GM23338 (cell line): Measurements from ENCODE around the gene DIP2C. TPM values are rescaled to one million over a fixed set of nuclear protein-coding genes. Genes with fewer than 3 reads are reported as not detected.

Experiments
- ATAC-seq: fragments of 200-7000 bp; cut with Tn5 transposase; 3 replicates; pipeline ENCODE4 v1.9.1; 2020
- DNase-seq: peaks from one replicate; pipeline ENCODE4 v3.0.0-alpha.2; 2015; ENCODE audit warnings: low spot score
- H2AFZ ChIP-seq: fragments of 200-600 bp; sonication (generic); 2 replicates; pipeline ENCODE4 v1.8.0; 2016; ENCODE audit warnings: antibody characterized with exemption, mild to moderate bottlenecking, moderate library complexity
- H3F3A ChIP-seq: fragments of 200-600 bp; sonication (generic); replicated peaks from 2 replicates; pipeline ENCODE4 v1.8.0; 2017; ENCODE audit warnings: antibody characterized with exemption, mixed run types, low read depth
- H3K27ac ChIP-seq: fragments of 200-600 bp; sonication (generic); 2 replicates; pipeline ENCODE4 v1.6.1; 2016; ENCODE audit warnings: low read depth
- H3K27me3 ChIP-seq: fragments of 200-600 bp; sonication (generic); 2 replicates; pipeline ENCODE4 v1.8.0; 2016; ENCODE audit warnings: mild to moderate bottlenecking, mixed run types, moderate library complexity; ENCODE audit not compliant: insufficient read depth
- H3K36me3 ChIP-seq: fragments of 200-600 bp; sonication (generic); 2 replicates; pipeline ENCODE4 v1.8.0; 2016; ENCODE audit warnings: mild to moderate bottlenecking; ENCODE audit not compliant: insufficient read depth
- H3K4me1 ChIP-seq: fragments of 200-600 bp; sonication (generic); 2 replicates; pipeline ENCODE4 v1.8.0; 2016; ENCODE audit warnings: mild to moderate bottlenecking, moderate library complexity; ENCODE audit not compliant: insufficient read depth
- H3K4me2 ChIP-seq: fragments of 200-600 bp; sonication (generic); 2 replicates; pipeline ENCODE4 v1.7.1; 2017; ENCODE audit warnings: mixed run types
- H3K4me3 ChIP-seq: fragments of 200-600 bp; sonication (generic); 2 replicates; pipeline ENCODE4 v1.6.1; 2016; ENCODE audit warnings: mixed run types
- H3K79me2 ChIP-seq: fragments of 200-600 bp; sonication (generic); replicated peaks from 2 replicates; pipeline ENCODE4 v1.8.0; 2017; ENCODE audit warnings: mild to moderate bottlenecking; ENCODE audit not compliant: insufficient read depth
- H3K9me2 ChIP-seq: fragments of 200-600 bp; sonication (generic); 2 replicates; pipeline ENCODE4 v1.8.0; 2017; ENCODE audit not compliant: insufficient read depth
- H4K20me1 ChIP-seq: fragments of 200-600 bp; sonication (generic); replicated peaks from 2 replicates; pipeline ENCODE4 v1.8.0; 2017; ENCODE audit warnings: mild to moderate bottlenecking; ENCODE audit not compliant: insufficient read depth
- H3K27ac Mint-ChIP-seq: 2 replicates; pipeline ENCODE4 v1.8.0; 2020; ENCODE audit warnings: inconsistent platforms, mild to moderate bottlenecking, moderate library complexity, mixed read lengths
- H3K27me3 Mint-ChIP-seq: 3 replicates; pipeline ENCODE4 v1.8.0; 2022; ENCODE audit warnings: low read depth, mild to moderate bottlenecking, moderate library complexity, mixed read lengths, inconsistent platforms; ENCODE audit not compliant: insufficient read depth, poor library complexity
- H3K36me3 Mint-ChIP-seq: 3 replicates; pipeline ENCODE4 v1.8.0; 2021; ENCODE audit warnings: low read depth, mild to moderate bottlenecking, inconsistent platforms, moderate library complexity, mixed read lengths
- H3K4me1 Mint-ChIP-seq: 3 replicates; pipeline ENCODE4 v1.8.0; 2020; ENCODE audit warnings: mild to moderate bottlenecking, inconsistent platforms, mixed read lengths
- H3K4me3 Mint-ChIP-seq: 3 replicates; pipeline ENCODE4 v1.8.0; 2021; ENCODE audit warnings: moderate library complexity, mild to moderate bottlenecking, inconsistent platforms, mixed read lengths
- H3K9me3 Mint-ChIP-seq: 3 replicates; pipeline ENCODE4 v1.8.0; 2020; ENCODE audit warnings: moderate library complexity, mild to moderate bottlenecking, inconsistent platforms, mixed read lengths
- CREB1 ChIP-seq: fragments of 250-450 bp; sonication (Bioruptor Pico); IDR thresholded peaks from 2 replicates; pipeline ENCODE4 v1.5.0; 2020; ENCODE audit warnings: low read depth, mild to moderate bottlenecking, moderate library complexity
- ETS1 ChIP-seq: IDR thresholded peaks from 2 replicates; pipeline ENCODE4 v1.6.1; 2016; ENCODE audit warnings: antibody characterized with exemption
- EZH2 ChIP-seq: fragments of 200-600 bp; sonication (generic); IDR thresholded peaks from one replicate; pipeline ENCODE4 v1.8.0; 2017; ENCODE audit warnings: antibody characterized with exemption, mild to moderate bottlenecking, low read depth; ENCODE audit not compliant: unreplicated experiment
- EZH2phosphoT487 ChIP-seq: fragments of 200-600 bp; sonication (generic); IDR thresholded peaks from one replicate; pipeline ENCODE4 v1.8.1; 2018; ENCODE audit warnings: antibody characterized with exemption; ENCODE audit not compliant: unreplicated experiment
- NANOG ChIP-seq: IDR thresholded peaks from 2 replicates; pipeline ENCODE4 v1.6.1; 2016; ENCODE audit warnings: antibody characterized with exemption, borderline replicate concordance
- POLR2AphosphoS5 ChIP-seq: IDR thresholded peaks from 2 replicates; pipeline ENCODE4 v1.6.1; 2016; ENCODE audit warnings: antibody characterized with exemption, low read depth
- REST ChIP-seq: IDR thresholded peaks from one replicate; pipeline ENCODE4 v1.6.1; 2018; ENCODE audit warnings: antibody characterized with exemption; ENCODE audit not compliant: unreplicated experiment
- STAT1 ChIP-seq: IDR thresholded peaks from one replicate; pipeline ENCODE4 v1.6.1; 2016; ENCODE audit warnings: antibody characterized with exemption; ENCODE audit not compliant: unreplicated experiment
- ZNF114 ChIP-seq: fragments of 250-450 bp; sonication (Bioruptor Pico); IDR thresholded peaks from 2 replicates; pipeline ENCODE4 v1.5.0; 2020; ENCODE audit warnings: mild to moderate bottlenecking, moderate library complexity
- ZNF331 ChIP-seq: fragments of 250-450 bp; sonication (Bioruptor Pico); IDR thresholded peaks from 2 replicates; pipeline ENCODE4 v1.5.0; 2020; ENCODE audit warnings: low read depth, mild to moderate bottlenecking, moderate library complexity
- ZNF462 ChIP-seq: fragments of 250-450 bp; sonication (Bioruptor Pico); IDR thresholded peaks from 2 replicates; pipeline ENCODE4 v1.5.0; 2020; ENCODE audit warnings: mild to moderate bottlenecking, moderate library complexity
- polyA plus RNA-seq: library from polyadenylated mRNA; unstranded; fragments of >200 nt; fragmentation: Nextera tagmentation; extraction: Ambion mirVana; gene quantifications from 2 replicates; pipeline ENCODE4 v1.2.1, GENCODE V29; 2016
- total RNA-seq: library from RNA; depleted of rRNA; stranded (reverse); fragments of >200 nt; shearing (Covaris generic); gene quantifications from 2 replicates; pipeline ENCODE4 v1.2.3, GENCODE V29; 2014

Gene DIP2C
- total and polyA plus RNA-seq, 2 experiments from 2014 or later, result 5.1 to 7.7 TPM

- ATAC-seq, result no peak
- no peak for TF ChIP-seq CREB1 (CRISPR knock-in tag)
- TF ChIP-seq POLR2AphosphoS5, result no peak
- Histone ChIP-seq H2AFZ (no peak overlapping the region), H3K4me2 (no peak overlapping the region), H3K79me2 (peaks cover 34% of the 10 kb centered on the region), H4K20me1 (peaks cover 26% of the 10 kb centered on the region), H3K9me2 (no peaks in the 10 kb centered on the region), H3K36me3 (no peaks in the 10 kb centered on the region), H3K4me1 (peaks cover 12% of the 10 kb centered on the region; the same call in 1 of the 2 replicates), H3K27me3 (no peaks in the 10 kb centered on the region), H3K4me3 (no peak overlapping the region), H3K27ac (no peak overlapping the region), H3F3A (no peaks in the 10 kb centered on the region)
- no peak overlapping the region for H3K4me3 Mint-ChIP-seq
- no peak for DNase-seq
- peaks cover 5% of the 10 kb centered on the region for H3K27me3 Mint-ChIP-seq
- H3K9me3 Mint-ChIP-seq, result no peaks in the 10 kb centered on the region
- no peaks in the 10 kb centered on the region; the same call in 2 of the 3 replicates for H3K36me3 Mint-ChIP-seq
- peaks cover 29% of the 10 kb centered on the region for H3K4me1 Mint-ChIP-seq
- H3K27ac Mint-ChIP-seq, result no peak overlapping the region
These were observed 51.7 kb downstream of the DIP2C start for GRCh38 chr10:637771-638195.

GRCh38 chr10:637221-637620, 52.2 kb downstream of the DIP2C start:
- ATAC-seq (no peak), DNase-seq (no peak)
- H3K4me3 Mint-ChIP-seq, result no peak overlapping the region
- H3K4me1 Mint-ChIP-seq, result peaks cover 23% of the 10 kb centered on the region
- Histone ChIP-seq H4K20me1 (peaks cover 26% of the 10 kb centered on the region), H3F3A (no peaks in the 10 kb centered on the region), H3K27me3 (no peaks in the 10 kb centered on the region), H3K4me1 (peaks cover 12% of the 10 kb centered on the region; the same call in 1 of the 2 replicates), H2AFZ (no peak overlapping the region), H3K79me2 (peaks cover 30% of the 10 kb centered on the region), H3K27ac (no peak overlapping the region), H3K36me3 (no peaks in the 10 kb centered on the region), H3K4me2 (no peak overlapping the region), H3K4me3 (no peak overlapping the region), H3K9me2 (no peaks in the 10 kb centered on the region)
- H3K9me3 Mint-ChIP-seq, result no peaks in the 10 kb centered on the region
- H3K27me3 Mint-ChIP-seq, result peaks cover 5% of the 10 kb centered on the region
- no peak overlapping the region for H3K27ac Mint-ChIP-seq
- no peaks in the 10 kb centered on the region; the same call in 2 of the 3 replicates for H3K36me3 Mint-ChIP-seq
- TF ChIP-seq EZH2phosphoT487 (no peak), REST (no peak), ETS1 (no peak), POLR2AphosphoS5 (no peak), NANOG (no peak), CREB1 (CRISPR knock-in tag) (no peak), EZH2 (no peak), ZNF114 (CRISPR knock-in tag) (no peak), STAT1 (no peak), ZNF462 (CRISPR knock-in tag) (no peak), ZNF331 (CRISPR knock-in tag) (no peak)
